HepG2 (cell line): Measurements from ENCODE around the gene MEG3.

Source experiments
- BRCA1 ChIP-seq: sonication (generic); formaldehyde crosslinking; IDR thresholded peaks from 2 replicates; pipeline ENCODE4 v1.4.0; 2020; ENCODE audit warnings: missing genetic modification reagents
- CTCF ChIP-seq: sonication (generic); formaldehyde crosslinking; IDR thresholded peaks from 2 replicates; pipeline ENCODE4 v1.5.0; 2020; ENCODE audit warnings: mild to moderate bottlenecking, missing genetic modification reagents, moderate library complexity
- GTF2F1 ChIP-seq: fragments of 150-350 bp; IDR thresholded peaks from 2 replicates; pipeline ENCODE4 v1.6.1; 2014; ENCODE audit warnings: low read length
- HMG20B ChIP-seq: conservative IDR thresholded peaks from 2 replicates; pipeline ENCODE4 v1.6.1; 2016; ENCODE audit warnings: missing genetic modification reagents, missing compliant biosample characterization
- HOXA3 ChIP-seq: sonication (generic); formaldehyde crosslinking; IDR thresholded peaks from 2 replicates; pipeline ENCODE4 v1.5.0; 2020; ENCODE audit warnings: missing genetic modification reagents
- KLF6 ChIP-seq: IDR thresholded peaks from 2 replicates; pipeline ENCODE4 v1.8.0; 2016; ENCODE audit warnings: missing biosample characterization, missing genetic modification reagents
- RBM22 ChIP-seq: fragments of 200-400 bp; formaldehyde crosslinking; optimal IDR thresholded peaks from 2 replicates; pipeline ENCODE3; 2017; ENCODE audit warnings: mild to moderate bottlenecking, low read length, moderate library complexity
- TEAD3 ChIP-seq: optimal IDR thresholded peaks from 2 replicates; pipeline ENCODE3; 2016; ENCODE audit warnings: borderline replicate concordance
- TP53 ChIP-seq: sonication (generic); formaldehyde crosslinking; conservative IDR thresholded peaks from 2 replicates; pipeline ENCODE4 v1.4.0; 2020; ENCODE audit warnings: missing genetic modification reagents
- ZFX ChIP-seq: sonication (generic); formaldehyde crosslinking; IDR thresholded peaks from 2 replicates; pipeline ENCODE4 v1.4.0; 2020; ENCODE audit warnings: mild to moderate bottlenecking, low read depth, missing genetic modification reagents, moderate library complexity
- ZHX1 ChIP-seq: sonication (generic); formaldehyde crosslinking; IDR thresholded peaks from 2 replicates; pipeline ENCODE4 v1.8.1; 2022; ENCODE audit warnings: low read depth, mild to moderate bottlenecking, missing genetic modification reagents
- ZNF431 ChIP-seq: sonication (generic); formaldehyde crosslinking; IDR thresholded peaks from 2 replicates; pipeline ENCODE4 v1.9.0; 2022; ENCODE audit warnings: missing genetic modification reagents, low read depth, mild to moderate bottlenecking, borderline replicate concordance
- ZNF788 ChIP-seq: sonication (generic); formaldehyde crosslinking; IDR thresholded peaks from 2 replicates; pipeline ENCODE4 v1.5.0; 2020; ENCODE audit warnings: mild to moderate bottlenecking, missing genetic modification reagents, borderline replicate concordance

GRCh38 chr14:100785626-100786025 is 40.3 kb upstream of the MEG3 start:
- TF ChIP-seq BRCA1 (CRISPR knock-in tag) = no peak
- no peak for TF ChIP-seq RBM22
- TF ChIP-seq CTCF (CRISPR knock-in tag) = no peak
- no peak for TF ChIP-seq HOXA3 (CRISPR knock-in tag)
- no peak for TF ChIP-seq KLF6 (CRISPR knock-in tag)
- no peak for TF ChIP-seq TEAD3 (CRISPR knock-in tag)
- TF ChIP-seq TP53 = no peak
- no peak for TF ChIP-seq ZNF431 (CRISPR knock-in tag)
- no peak for TF ChIP-seq ZHX1
- TF ChIP-seq HMG20B (CRISPR knock-in tag) = no peak
- TF ChIP-seq ZNF788 (CRISPR knock-in tag) = no peak
- TF ChIP-seq GTF2F1 = no peak
- TF ChIP-seq ZFX = no peak
